AG04450 (cell line): ENCODE data around the gene RTTN. TPM values are rescaled to one million over a fixed set of nuclear protein-coding genes. Genes with fewer than 3 reads are reported as not detected.

Source experiments
- CTCF ChIA-PET: fragments of 300-600, 350-600 bp; formaldehyde crosslinking; extraction: SDS; loops from one replicate; lab custom pipeline; 2022; ENCODE audit warnings: antibody characterized with exemption, inconsistent platforms; lab: Charles Lee
- POLR2A ChIA-PET: fragments of 350-600 bp; formaldehyde crosslinking; extraction: SDS; loops from one replicate; lab custom pipeline; 2021; ENCODE audit warnings: antibody characterized with exemption, inconsistent platforms; lab: Yijun Ruan, JAX
- DNase-seq: peaks from one replicate; pipeline ENCODE4 v3.0.0-alpha.2; 2011; ENCODE audit warnings: low read depth, low spot score
- H3K27ac ChIP-seq: one replicate; pipeline ENCODE4 v1.5.1; 2012; ENCODE audit warnings: low read depth, low read length, control low read depth
- H3K27me3 ChIP-seq: one replicate; pipeline ENCODE4 v1.6.0; 2012; ENCODE audit warnings: low read length; ENCODE audit not compliant: control insufficient read depth, insufficient read depth
- H3K4me3 ChIP-seq: 2 replicates; pipeline ENCODE4 v1.5.1; 2011; ENCODE audit warnings: mild to moderate bottlenecking, low read depth, low read length, control low read depth
- H3K9me3 ChIP-seq: 2 replicates; pipeline ENCODE4 v1.5.1; 2012; ENCODE audit warnings: low read length; ENCODE audit not compliant: control insufficient read depth, insufficient read depth
- CTCF ChIP-seq: IDR thresholded peaks from 2 replicates; pipeline ENCODE4 v1.5.1; 2011; ENCODE audit warnings: low read depth, low read length, control low read depth, inconsistent platforms
- polyA plus RNA-seq: library from polyadenylated mRNA; depleted of rRNA; stranded (reverse); fragments of >200 nt; gene quantifications from 2 replicates; pipeline ENCODE4 v1.2.3, GENCODE V29; 2011

RTTN gene
- polyA plus RNA-seq, 1 experiment: 4.6 TPM

- ChIA-PET CTCF (no interaction called here), POLR2A (no interaction called here)
- no peaks in the 10 kb centered on the region for H3K27me3 ChIP-seq
- TF ChIP-seq CTCF: no peak
- no peak overlapping the region for H3K27ac ChIP-seq
- no peaks in the 10 kb centered on the region for H3K9me3 ChIP-seq
- no peak for DNase-seq
- H3K4me3 ChIP-seq: no peak overlapping the region
Measured at GRCh38 chr18:70046207-70046606, 159.3 kb downstream of the RTTN start.

- POLR2A ChIA-PET: no interaction called here
- Histone ChIP-seq H3K27me3 (no peaks in the 10 kb centered on the region), H3K27ac (no peak overlapping the region), H3K4me3 (no peak overlapping the region), H3K9me3 (no peaks in the 10 kb centered on the region)
- TF ChIP-seq CTCF: no peak
- peak; percentile 71 for DNase-seq
- CTCF ChIA-PET: interaction anchor here (0.8 kb wide), 1 partner anchor 410 kb away, joined by 3 read pairs; no protein-coding TSS in a partner anchor
Measured at GRCh38 chr18:70044632-70045031, 160.9 kb downstream of the RTTN start.

GRCh38 chr18:70041459-70042050, 163.9 kb downstream of the RTTN start:
- DNase-seq: no peak
- no peaks in the 10 kb centered on the region for H3K9me3 ChIP-seq
- ChIA-PET POLR2A (no interaction called here), CTCF (no interaction called here)
- H3K27ac ChIP-seq: no peak overlapping the region
- no peak for TF ChIP-seq CTCF
- H3K27me3 ChIP-seq: no peaks in the 10 kb centered on the region
- no peak overlapping the region for H3K4me3 ChIP-seq

GRCh38 chr18:70039186-70039585, 166.3 kb downstream of the RTTN start:
- CTCF ChIA-PET: no interaction called here
- POLR2A ChIA-PET: no interaction called here
- no peaks in the 10 kb centered on the region for H3K27me3 ChIP-seq
- no peaks in the 10 kb centered on the region for H3K9me3 ChIP-seq
- no peak overlapping the region for H3K4me3 ChIP-seq
- no peak overlapping the region for H3K27ac ChIP-seq
- DNase-seq: no peak
- TF ChIP-seq CTCF: no peak

GRCh38 chr18:70037431-70038061, 167.9 kb downstream of the RTTN start:
- H3K4me3 ChIP-seq: no peak overlapping the region
- peak overlapping the region; percentile 21 for H3K27ac ChIP-seq
- CTCF ChIA-PET: no interaction called here
- POLR2A ChIA-PET: no interaction called here
- H3K27me3 ChIP-seq: no peaks in the 10 kb centered on the region
- no peaks in the 10 kb centered on the region for H3K9me3 ChIP-seq
- no peak for TF ChIP-seq CTCF
- DNase-seq: no peak
